Neural cell (in vitro differentiated cells): Measurements from ENCODE around the gene AFF2. TPM values are rescaled to one million over a fixed set of nuclear protein-coding genes. Genes with fewer than 3 reads are reported as not detected.

Source experiments
- H2AFZ ChIP-seq: fragments of 200-600, 300-800 bp; sonication (generic), shearing (Covaris generic); 2 replicates; pipeline ENCODE4 v1.6.0; 2014; ENCODE audit warnings: low read depth, mild to moderate bottlenecking, antibody characterized with exemption, low read length, moderate library complexity
- H3F3A ChIP-seq: fragments of 200-600 bp; shearing (Covaris generic); 2 replicates; pipeline ENCODE4 v1.6.1; 2016; ENCODE audit warnings: mild to moderate bottlenecking, moderate library complexity, mixed read lengths, antibody characterized with exemption, low read length; ENCODE audit not compliant: insufficient read depth, poor library complexity, severe bottlenecking
- H3K27ac ChIP-seq: fragments of 200-600, 300-800 bp; sonication (generic), shearing (Covaris generic); 2 replicates; pipeline ENCODE4 v1.5.1; 2014; ENCODE audit warnings: mild to moderate bottlenecking, low read length, moderate library complexity
- H3K27me3 ChIP-seq: fragments of 300-800, 200-600 bp; sonication (generic), shearing (Covaris generic); 2 replicates; pipeline ENCODE4 v1.6.0; 2014; ENCODE audit warnings: mild to moderate bottlenecking, low read depth, low read length, moderate library complexity; ENCODE audit not compliant: insufficient read depth
- H3K36me3 ChIP-seq: fragments of 300-800, 200-600 bp; sonication (generic), shearing (Covaris generic); 2 replicates; pipeline ENCODE4 v1.5.1; 2014; ENCODE audit warnings: mild to moderate bottlenecking, antibody characterized with exemption, low read length, moderate library complexity; ENCODE audit not compliant: insufficient read depth
- H3K4me2 ChIP-seq: fragments of 300-800, 200-600 bp; sonication (generic), shearing (Covaris generic); 2 replicates; pipeline ENCODE4 v1.6.0; 2014; ENCODE audit warnings: mild to moderate bottlenecking, low read length
- H3K4me3 ChIP-seq: fragments of 300-800, 200-600 bp; sonication (generic), shearing (Covaris generic); 2 replicates; pipeline ENCODE4 v1.5.1; 2014; ENCODE audit warnings: mild to moderate bottlenecking, low read length, moderate library complexity
- H3K79me2 ChIP-seq: fragments of 200-600 bp; shearing (Covaris generic); replicated peaks from 2 replicates; pipeline ENCODE4 v1.6.0; 2014; ENCODE audit warnings: mild to moderate bottlenecking, low read length, moderate library complexity; ENCODE audit not compliant: insufficient read depth
- H3K9ac ChIP-seq: fragments of 300-800, 200-600 bp; sonication (generic), shearing (Covaris generic); 2 replicates; pipeline ENCODE4 v1.6.1; 2016; ENCODE audit warnings: mild to moderate bottlenecking, low read length, mixed read lengths
- H3K9me2 ChIP-seq: fragments of 200-600 bp; shearing (Covaris generic); 2 replicates; pipeline ENCODE4 v1.6.1; 2016; ENCODE audit warnings: mild to moderate bottlenecking, low read length, mixed read lengths; ENCODE audit not compliant: insufficient read depth
- H3K9me3 ChIP-seq: fragments of 200-600, 300-800 bp; sonication (generic), shearing (Covaris generic); 2 replicates; pipeline ENCODE4 v1.6.1; 2016; ENCODE audit warnings: mild to moderate bottlenecking, mixed run types, low read length, moderate library complexity, mixed read lengths
- H4K20me1 ChIP-seq: fragments of 200-600 bp; shearing (Covaris generic); 2 replicates; pipeline ENCODE4 v1.6.1; 2016; ENCODE audit warnings: mild to moderate bottlenecking, mixed run types; ENCODE audit not compliant: insufficient read depth
- CTCF ChIP-seq: fragments of 450-650 bp; IDR thresholded peaks from 2 replicates; pipeline ENCODE4 v1.5.1; 2014; ENCODE audit warnings: antibody characterized with exemption, mild to moderate bottlenecking, moderate library complexity; ENCODE audit not compliant: poor library complexity, severe bottlenecking
- EP300 ChIP-seq: fragments of 450-650 bp; conservative IDR thresholded peaks from 2 replicates; pipeline ENCODE4 v1.6.1; 2014; ENCODE audit warnings: antibody characterized with exemption, mild to moderate bottlenecking, moderate library complexity; ENCODE audit not compliant: poor library complexity, severe bottlenecking
- EZH2 ChIP-seq: fragments of 200-600, 300-800 bp; shearing (Covaris generic), sonication (generic); IDR thresholded peaks from 2 replicates; pipeline ENCODE4 v1.6.1; 2014; ENCODE audit warnings: antibody characterized with exemption, low read length, borderline replicate concordance, mild to moderate bottlenecking; ENCODE audit not compliant: insufficient read depth, poor library complexity, severe bottlenecking
- MXI1 ChIP-seq: fragments of 450-650 bp; conservative IDR thresholded peaks from 2 replicates; pipeline ENCODE4 v1.6.1; 2014; ENCODE audit warnings: antibody characterized with exemption, mild to moderate bottlenecking; ENCODE audit not compliant: poor library complexity, severe bottlenecking
- POLR2AphosphoS5 ChIP-seq: IDR thresholded peaks from 2 replicates; pipeline ENCODE4 v1.6.1; 2012
- RAD21 ChIP-seq: fragments of 450-650 bp; conservative IDR thresholded peaks from 2 replicates; pipeline ENCODE4 v1.6.1; 2014; ENCODE audit warnings: antibody characterized with exemption, mild to moderate bottlenecking, moderate library complexity
- REST ChIP-seq: IDR thresholded peaks from 2 replicates; pipeline ENCODE4 v1.6.1; 2012; ENCODE audit warnings: borderline replicate concordance
- SMC3 ChIP-seq: fragments of 450-650 bp; conservative IDR thresholded peaks from 2 replicates; pipeline ENCODE4 v1.6.1; 2014; ENCODE audit warnings: antibody characterized with exemption, mild to moderate bottlenecking, moderate library complexity; ENCODE audit not compliant: poor library complexity
- TAF1 ChIP-seq: IDR thresholded peaks from 2 replicates; pipeline ENCODE4 v1.6.1; 2012; ENCODE audit warnings: low read depth
- polyA plus RNA-seq: library from polyadenylated mRNA; depleted of rRNA; stranded (reverse); fragments of >200 nt; gene quantifications from 2 replicates; pipeline ENCODE4 v1.2.3, GENCODE V29; 2014

The AFF2 gene
- polyA plus RNA-seq, 1 donor from 2014 or later = 10.5 TPM

- Histone ChIP-seq H3K79me2 (no peaks in the 10 kb centered on the region), H3K9me3 (no peaks in the 10 kb centered on the region), H3K27me3 (no peaks in the 10 kb centered on the region), H3K9ac (no peak overlapping the region), H3K4me2 (no peak overlapping the region), H3K4me3 (no peak overlapping the region), H4K20me1 (no peaks in the 10 kb centered on the region), H3K27ac (no peak overlapping the region), H3F3A (no peaks in the 10 kb centered on the region), H3K9me2 (no peaks in the 10 kb centered on the region), H2AFZ (no peak overlapping the region), H3K36me3 (no peaks in the 10 kb centered on the region)
- TF ChIP-seq EZH2 (no peak), POLR2AphosphoS5 (no peak), RAD21 (no peak), EP300 (no peak), TAF1 (no peak), SMC3 (no peak), REST (no peak), CTCF (no peak), MXI1 (no peak)
Measured at GRCh38 chrX:148599404-148599803, 99.0 kb downstream of the AFF2 start.

GRCh38 chrX:148600131-148600530, 99.7 kb downstream of the AFF2 start:
- H3K4me3 ChIP-seq = no peak overlapping the region
- no peaks in the 10 kb centered on the region for H4K20me1 ChIP-seq
- no peaks in the 10 kb centered on the region for H3K79me2 ChIP-seq
- TF ChIP-seq POLR2AphosphoS5 = no peak
- no peak for TF ChIP-seq RAD21
- TF ChIP-seq CTCF = no peak
- no peak for TF ChIP-seq TAF1
- no peak for TF ChIP-seq REST
- H3K27ac ChIP-seq = no peak overlapping the region
- no peaks in the 10 kb centered on the region for H3F3A ChIP-seq
- H2AFZ ChIP-seq = no peak overlapping the region
- H3K36me3 ChIP-seq = no peaks in the 10 kb centered on the region
- H3K9me3 ChIP-seq = no peaks in the 10 kb centered on the region
- H3K9ac ChIP-seq = no peak overlapping the region
- no peaks in the 10 kb centered on the region for H3K9me2 ChIP-seq
- no peaks in the 10 kb centered on the region for H3K27me3 ChIP-seq
- no peak overlapping the region for H3K4me2 ChIP-seq
